Tibial artery (tissue), 4 donors: ENCODE results near the gene ACOT7.

Experiments
- DNase-seq, 2 donors: peaks; one replicate each; pipeline ENCODE4 v3.0.0-alpha.2; 2019
- H3K27ac ChIP-seq, 2 donors: fragments of 200-600 bp; sonication (generic) in 1 of 2; 1 replicate in 1 of 2; 2 replicates in 1 of 2; pipeline ENCODE4 v1.5.1; 2018 to 2019; ENCODE audit warnings: mild to moderate bottlenecking in 1 of 2
- H3K27me3 ChIP-seq, 2 donors: fragments of 200-600 bp; sonication (generic) in 1 of 2; one replicate each; pipeline versions ENCODE4 v1.5.1 to v1.6.0; 2016 to 2019
- H3K36me3 ChIP-seq, 3 donors: fragments of 200-600 bp; sonication (generic) in 2 of 3; one replicate each; pipeline ENCODE4 v1.5.1; 2016 to 2019; ENCODE audit warnings: mild to moderate bottlenecking in 2 of 3
- H3K4me1 ChIP-seq, 4 donors: fragments of 200-600 bp; sonication (generic) in 2 of 4; 1 replicate in 3 of 4; 2 replicates in 1 of 4; pipeline ENCODE4 v1.5.1; 2016 to 2019
- H3K4me3 ChIP-seq, 2 donors: fragments of 200-600 bp; sonication (generic) in 1 of 2; 1 replicate in 1 of 2; 2 replicates in 1 of 2; pipeline ENCODE4 v1.5.1; 2018 to 2019; ENCODE audit warnings: mild to moderate bottlenecking in 2 of 2
- H3K9me3 ChIP-seq, 3 donors: fragments of 200-600 bp; sonication (generic) in 1 of 3; one replicate each; pipeline ENCODE4 v1.5.1; 2016 to 2019
- CTCF ChIP-seq, 2 experiments: fragments of 200-600 bp in 1 of 2; fragments of 450-650 bp in 1 of 2; IDR thresholded peaks; one replicate each; pipeline ENCODE4 v1.5.1; 2017 to 2019; ENCODE audit warnings: antibody characterized with exemption in 2 of 2, mild to moderate bottlenecking in 1 of 2, moderate library complexity in 1 of 2
- intact Hi-C: fragments of 100-400 bp; cut with DNase I; formaldehyde crosslinking; loops from one replicate; pipeline ENCODE4 v1.15.0; 2023; ENCODE audit warnings: low total_unique reads

The ACOT7 gene

GRCh38 chr1:6338695-6339094, 54.9 kb downstream of the ACOT7 start:
- peaks cover 0 to 5% (median 0%) of the 10 kb centered on the region in 4 donors for H3K4me1 ChIP-seq
- no peak for DNase-seq
- H3K36me3 ChIP-seq: peaks cover 0 to 16% (median 14%) of the 10 kb centered on the region in 3 donors
- H3K4me3 ChIP-seq: no peak overlapping the region
- no peak overlapping the region for H3K27ac ChIP-seq
- TF ChIP-seq CTCF (IDR thresholded peaks at IDR 0.05): no peak
- intact Hi-C loops: no loop called here
- no peaks in the 10 kb centered on the region for H3K9me3 ChIP-seq
- no peaks in the 10 kb centered on the region for H3K27me3 ChIP-seq

- no peaks in the 10 kb centered on the region for H3K27me3 ChIP-seq
- peaks cover 0 to 3% (median 0%) of the 10 kb centered on the region in 4 donors for H3K4me1 ChIP-seq
- no peaks in the 10 kb centered on the region for H3K9me3 ChIP-seq
- DNase-seq: no peak
- TF ChIP-seq CTCF (IDR thresholded peaks at IDR 0.05): no peak
- peaks cover 0 to 17% (median 14%) of the 10 kb centered on the region in 3 donors for H3K36me3 ChIP-seq
- intact Hi-C loops: no loop called here
- H3K4me3 ChIP-seq: no peak overlapping the region
- no peak overlapping the region for H3K27ac ChIP-seq
These were observed 56.6 kb downstream of the ACOT7 start for GRCh38 chr1:6336776-6337622.

GRCh38 chr1:6334261-6334993, 59.1 kb downstream of the ACOT7 start:
- H3K9me3 ChIP-seq: no peaks in the 10 kb centered on the region
- H3K4me1 ChIP-seq: peaks cover 0 to 4% (median 0%) of the 10 kb centered on the region in 4 donors
- TF ChIP-seq CTCF (IDR thresholded peaks at IDR 0.05): no peak
- H3K4me3 ChIP-seq: no peak overlapping the region
- intact Hi-C loops: no loop called here
- H3K27ac ChIP-seq: no peak overlapping the region
- peaks cover 0 to 20% (median 14%) of the 10 kb centered on the region in 3 donors for H3K36me3 ChIP-seq
- no peaks in the 10 kb centered on the region for H3K27me3 ChIP-seq
- DNase-seq: no peak

- TF ChIP-seq CTCF (IDR thresholded peaks at IDR 0.05): no peak
- H3K4me1 ChIP-seq: peaks cover 0 to 8% (median 0%) of the 10 kb centered on the region in 4 donors
- no peak for DNase-seq
- H3K4me3 ChIP-seq: no peak overlapping the region
- H3K9me3 ChIP-seq: no peaks in the 10 kb centered on the region
- H3K36me3 ChIP-seq: peaks cover 0 to 4% (median 0%) of the 10 kb centered on the region in 3 donors
- no peak overlapping the region for H3K27ac ChIP-seq
- intact Hi-C loops: no loop called here
- H3K27me3 ChIP-seq: no peaks in the 10 kb centered on the region
These were observed 60.7 kb downstream of the ACOT7 start for GRCh38 chr1:6332821-6333220.

GRCh38 chr1:6331543-6332273, 61.9 kb downstream of the ACOT7 start:
- peaks cover 0 to 8% (median 0%) of the 10 kb centered on the region in 4 donors for H3K4me1 ChIP-seq
- no peak for DNase-seq
- no peaks in the 10 kb centered on the region for H3K9me3 ChIP-seq
- H3K27me3 ChIP-seq: no peaks in the 10 kb centered on the region
- no peak overlapping the region for H3K4me3 ChIP-seq
- TF ChIP-seq CTCF (IDR thresholded peaks at IDR 0.05): no peak
- intact Hi-C loops: no loop called here
- no peak overlapping the region for H3K27ac ChIP-seq
- H3K36me3 ChIP-seq: peaks cover 0 to 9% (median 0%) of the 10 kb centered on the region in 3 donors
